T-helper 2 cell treated with Interferon-gamma antibody and Interleukin-4, amounts not matched to agents 5 μg/mL and 100 μg/mL, for 36 hours (primary cell): ENCODE measurements around the gene RYR2.
"Not testable (repeated sequence)": the region's sequence is repeated elsewhere in the genome, so short reads cannot be mapped to it uniquely, and the experiment has no call there.

Experiments
- DNase-seq: peaks from one replicate; pipeline ENCODE4 v3.0.0; 2021; ENCODE audit warnings: low spot score
- H3K27ac Mint-ChIP-seq: one replicate; pipeline ENCODE4 v1.8.0; 2021; ENCODE audit warnings: mild to moderate bottlenecking, mixed read lengths
- H3K27me3 Mint-ChIP-seq: one replicate; pipeline ENCODE4 v1.8.0; 2021; ENCODE audit warnings: low read depth, mixed read lengths
- H3K36me3 Mint-ChIP-seq: one replicate; pipeline ENCODE4 v1.8.0; 2021; ENCODE audit warnings: low read depth, mixed read lengths
- H3K4me1 Mint-ChIP-seq: one replicate; pipeline ENCODE4 v1.8.0; 2021; ENCODE audit warnings: low read depth, mixed read lengths
- H3K4me3 Mint-ChIP-seq: one replicate; pipeline ENCODE4 v1.8.0; 2022; ENCODE audit warnings: mild to moderate bottlenecking, moderate library complexity, mixed read lengths
- H3K9me3 Mint-ChIP-seq: one replicate; pipeline ENCODE4 v1.8.0; 2021; ENCODE audit warnings: mixed read lengths

The RYR2 gene

GRCh38 chr1:237318748-237319147 is 276.8 kb downstream of the RYR2 start:
- H3K36me3 Mint-ChIP-seq = no peaks in the 10 kb centered on the region
- H3K4me1 Mint-ChIP-seq = no peaks in the 10 kb centered on the region
- H3K4me3 Mint-ChIP-seq = no peak overlapping the region
- no peak overlapping the region for H3K27ac Mint-ChIP-seq
- H3K9me3 Mint-ChIP-seq = no peaks in the 10 kb centered on the region
- H3K27me3 Mint-ChIP-seq = no peaks in the 10 kb centered on the region
- DNase-seq = no peak

- no peaks in the 10 kb centered on the region for H3K36me3 Mint-ChIP-seq
- no peak for DNase-seq
- H3K4me3 Mint-ChIP-seq = no peak overlapping the region
- no peaks in the 10 kb centered on the region for H3K4me1 Mint-ChIP-seq
- no peaks in the 10 kb centered on the region for H3K9me3 Mint-ChIP-seq
- H3K27ac Mint-ChIP-seq = no peak overlapping the region
- no peaks in the 10 kb centered on the region for H3K27me3 Mint-ChIP-seq
Observed at GRCh38 chr1:237320890-237321289, 278.9 kb downstream of the RYR2 start.

GRCh38 chr1:237324226-237324625 is 282.2 kb downstream of the RYR2 start:
- Mint-ChIP-seq H3K27ac (no peak overlapping the region), H3K36me3 (no peaks in the 10 kb centered on the region), H3K4me3 (no peak overlapping the region), H3K9me3 (no peaks in the 10 kb centered on the region), H3K4me1 (no peaks in the 10 kb centered on the region), H3K27me3 (no peaks in the 10 kb centered on the region)
- DNase-seq = no peak

GRCh38 chr1:237327061-237327460 is 285.1 kb downstream of the RYR2 start:
- no peak overlapping the region for H3K4me3 Mint-ChIP-seq
- H3K4me1 Mint-ChIP-seq = no peaks in the 10 kb centered on the region
- H3K36me3 Mint-ChIP-seq = no peaks in the 10 kb centered on the region
- H3K27ac Mint-ChIP-seq = no peak overlapping the region
- no peaks in the 10 kb centered on the region for H3K9me3 Mint-ChIP-seq
- H3K27me3 Mint-ChIP-seq = no peaks in the 10 kb centered on the region
- DNase-seq = no peak

- no peaks in the 10 kb centered on the region for H3K9me3 Mint-ChIP-seq
Observed at GRCh38 chr1:237340892-237341291, 298.9 kb downstream of the RYR2 start.

GRCh38 chr1:237341391-237341790 is 299.4 kb downstream of the RYR2 start:
- no peak for DNase-seq
- no peaks in the 10 kb centered on the region for H3K9me3 Mint-ChIP-seq
- no peaks in the 10 kb centered on the region for H3K27me3 Mint-ChIP-seq
- H3K36me3 Mint-ChIP-seq = no peaks in the 10 kb centered on the region
- H3K4me1 Mint-ChIP-seq = no peaks in the 10 kb centered on the region
- H3K4me3 Mint-ChIP-seq = no peak overlapping the region
- H3K27ac Mint-ChIP-seq = no peak overlapping the region

More at GRCh38 chr1:237340892-237341291, 298.9 kb downstream of the RYR2 start:
- Mint-ChIP-seq H3K27me3 (no peaks in the 10 kb centered on the region), H3K4me1 (no peaks in the 10 kb centered on the region), H3K36me3 (no peaks in the 10 kb centered on the region), H3K27ac (no peak overlapping the region), H3K4me3 (no peak overlapping the region)
- DNase-seq = no peak

- no peaks in the 10 kb centered on the region for H3K27me3 Mint-ChIP-seq
- no peak overlapping the region for H3K4me3 Mint-ChIP-seq
- H3K27ac Mint-ChIP-seq = no peak overlapping the region
- no peaks in the 10 kb centered on the region for H3K36me3 Mint-ChIP-seq
- H3K9me3 Mint-ChIP-seq = no peaks in the 10 kb centered on the region
- DNase-seq = no peak
- no peaks in the 10 kb centered on the region for H3K4me1 Mint-ChIP-seq
Observed at GRCh38 chr1:237342730-237343129, 300.7 kb downstream of the RYR2 start.

GRCh38 chr1:237352747-237353146 is 310.8 kb downstream of the RYR2 start:
- no peaks in the 10 kb centered on the region for H3K4me1 Mint-ChIP-seq
- H3K27me3 Mint-ChIP-seq = no peaks in the 10 kb centered on the region
- no peak overlapping the region for H3K4me3 Mint-ChIP-seq
- H3K36me3 Mint-ChIP-seq = no peaks in the 10 kb centered on the region
- H3K9me3 Mint-ChIP-seq = no peaks in the 10 kb centered on the region
- H3K27ac Mint-ChIP-seq = no peak overlapping the region
- no peak for DNase-seq

- no peak overlapping the region for H3K4me3 Mint-ChIP-seq
Observed at GRCh38 chr1:237353918-237354317, 311.9 kb downstream of the RYR2 start.

GRCh38 chr1:237355022-237355421 is 313.0 kb downstream of the RYR2 start:
- H3K4me3 Mint-ChIP-seq = no peak overlapping the region
- no peaks in the 10 kb centered on the region for H3K4me1 Mint-ChIP-seq
- no peaks in the 10 kb centered on the region for H3K36me3 Mint-ChIP-seq
- H3K27me3 Mint-ChIP-seq = no peaks in the 10 kb centered on the region
- no peak overlapping the region for H3K27ac Mint-ChIP-seq
- no peak for DNase-seq
- H3K9me3 Mint-ChIP-seq = no peaks in the 10 kb centered on the region

More at GRCh38 chr1:237353918-237354317, 311.9 kb downstream of the RYR2 start:
- Mint-ChIP-seq H3K36me3 (no peaks in the 10 kb centered on the region), H3K27me3 (no peaks in the 10 kb centered on the region), H3K4me1 (no peaks in the 10 kb centered on the region), H3K9me3 (no peaks in the 10 kb centered on the region), H3K27ac (no peak overlapping the region)
- no peak for DNase-seq

GRCh38 chr1:237358555-237358954 is 316.6 kb downstream of the RYR2 start:
- Mint-ChIP-seq H3K4me1 (no peaks in the 10 kb centered on the region), H3K9me3 (no peaks in the 10 kb centered on the region), H3K27me3 (no peaks in the 10 kb centered on the region), H3K27ac (no peak overlapping the region), H3K36me3 (no peaks in the 10 kb centered on the region), H3K4me3 (no peak overlapping the region)
- DNase-seq = no peak

GRCh38 chr1:237367758-237368157 is 325.8 kb downstream of the RYR2 start:
- H3K36me3 Mint-ChIP-seq = no peaks in the 10 kb centered on the region
- no peak overlapping the region for H3K27ac Mint-ChIP-seq
- no peaks in the 10 kb centered on the region for H3K4me1 Mint-ChIP-seq
- no peak for DNase-seq
- H3K9me3 Mint-ChIP-seq = no peaks in the 10 kb centered on the region
- no peaks in the 10 kb centered on the region for H3K27me3 Mint-ChIP-seq
- no peak overlapping the region for H3K4me3 Mint-ChIP-seq

GRCh38 chr1:237371477-237371876 is 329.5 kb downstream of the RYR2 start:
- not testable (repeated sequence) for DNase-seq, H3K9me3 Mint-ChIP-seq, H3K4me3 Mint-ChIP-seq, H3K27me3 Mint-ChIP-seq, H3K36me3 Mint-ChIP-seq, H3K4me1 Mint-ChIP-seq, H3K27ac Mint-ChIP-seq

GRCh38 chr1:237383791-237384190 is 341.8 kb downstream of the RYR2 start:
- H3K36me3 Mint-ChIP-seq = no peaks in the 10 kb centered on the region
- no peak overlapping the region for H3K27ac Mint-ChIP-seq
- no peak for DNase-seq
- peaks cover 4% of the 10 kb centered on the region for H3K4me1 Mint-ChIP-seq
- H3K27me3 Mint-ChIP-seq = no peaks in the 10 kb centered on the region
- H3K4me3 Mint-ChIP-seq = no peak overlapping the region
- no peaks in the 10 kb centered on the region for H3K9me3 Mint-ChIP-seq

- H3K4me3 Mint-ChIP-seq = no peak overlapping the region
- H3K27me3 Mint-ChIP-seq = no peaks in the 10 kb centered on the region
- H3K9me3 Mint-ChIP-seq = no peaks in the 10 kb centered on the region
- DNase-seq = no peak
- no peak overlapping the region for H3K27ac Mint-ChIP-seq
- H3K4me1 Mint-ChIP-seq = peaks cover 4% of the 10 kb centered on the region
- no peaks in the 10 kb centered on the region for H3K36me3 Mint-ChIP-seq
Observed at GRCh38 chr1:237384213-237384612, 342.2 kb downstream of the RYR2 start.
